ENCODE results near the gene MCF2L. TPM values are rescaled to one million over a fixed set of nuclear protein-coding genes. Genes with fewer than 3 reads are reported as not detected.

The MCF2L gene
- polyA plus RNA-seq, 1 donor (not counting 4 experiments of a cell fraction or from before 2014, with no cell fraction given): 0.14 TPM

- no peak overlapping the region for H2AFZ ChIP-seq (ENCODE audit: control insufficient read depth, low read length)
- no peak overlapping the region for H3K4me2 ChIP-seq (ENCODE audit: control insufficient read depth, extremely low read depth, insufficient read depth, low read depth, low read length)
- no peak overlapping the region for H3K9ac ChIP-seq (ENCODE audit: control insufficient read depth, extremely low read depth, insufficient read depth, low read length)
- no peaks in the 10 kb centered on the region for H3K36me3 ChIP-seq (ENCODE audit: control insufficient read depth in 2 of 2, extremely low read depth in 1 of 2, insufficient read depth in 2 of 2, low read length in 2 of 2)
- H3K27ac ChIP-seq (ENCODE audit: control insufficient read depth, insufficient read depth, low read length): no peak overlapping the region
- no peak for DNase-seq (ENCODE audit: low read depth, low spot score)
- TF ChIP-seq CTCF (optimal IDR thresholded peaks at IDR 0.05 in 1 of 3, IDR thresholded peaks at IDR 0.05 in 1 of 3, conservative IDR thresholded peaks at IDR 0.05 in 1 of 3; ENCODE audit: extremely low read depth in 1 of 3, insufficient read depth in 2 of 3, low read length in 3 of 3): no peak
- no peak for TF ChIP-seq EZH2 (IDR thresholded peaks at IDR 0.05; ENCODE audit: low read length)
- H3K9me3 ChIP-seq (ENCODE audit: control insufficient read depth, low read depth, low read length): no peaks in the 10 kb centered on the region
- no peaks in the 10 kb centered on the region for H4K20me1 ChIP-seq (ENCODE audit: control insufficient read depth, extremely low read depth, insufficient read depth, low read length)
- no peaks in the 10 kb centered on the region for H3K27me3 ChIP-seq (ENCODE audit: control insufficient read depth, extremely low read depth, insufficient read depth, low read length)
- no peaks in the 10 kb centered on the region for H3K9me1 ChIP-seq (ENCODE audit: control insufficient read depth, extremely low read depth, insufficient read depth, low read length)
- dilution Hi-C loops (cut with MboI; ENCODE audit: extremely low pct_ligation_motif_present, low sequenced_read_pairs): no loop called here
- H3K79me2 ChIP-seq (ENCODE audit: control insufficient read depth, insufficient read depth, low read length): no peaks in the 10 kb centered on the region
- FAIRE-seq: no peak
- no peak overlapping the region for H3K4me3 ChIP-seq (ENCODE audit: control insufficient read depth in 2 of 3, extremely low read depth in 1 of 3, insufficient read depth in 2 of 3, low read depth in 1 of 3, low read length in 3 of 3)
- no peaks in the 10 kb centered on the region for H3K4me1 ChIP-seq (ENCODE audit: control insufficient read depth, extremely low read depth, insufficient read depth, low read length)
These were observed 127.2 kb downstream of the MCF2L start for GRCh38 chr13:113096052-113096744.

GRCh38 chr13:113096745-113097305 is 127.8 kb downstream of the MCF2L start:
- Histone ChIP-seq H3K9me3 (ENCODE audit: control insufficient read depth, low read depth, low read length) (no peaks in the 10 kb centered on the region), H4K20me1 (ENCODE audit: control insufficient read depth, extremely low read depth, insufficient read depth, low read length) (no peaks in the 10 kb centered on the region), H3K4me1 (ENCODE audit: control insufficient read depth, extremely low read depth, insufficient read depth, low read length) (no peaks in the 10 kb centered on the region), H2AFZ (ENCODE audit: control insufficient read depth, low read length) (no peak overlapping the region), H3K4me3 (ENCODE audit: control insufficient read depth in 2 of 3, extremely low read depth in 1 of 3, insufficient read depth in 2 of 3, low read depth in 1 of 3, low read length in 3 of 3) (no peak overlapping the region), H3K27ac (ENCODE audit: control insufficient read depth, insufficient read depth, low read length) (no peak overlapping the region), H3K9me1 (ENCODE audit: control insufficient read depth, extremely low read depth, insufficient read depth, low read length) (no peaks in the 10 kb centered on the region), H3K36me3 (ENCODE audit: control insufficient read depth in 2 of 2, extremely low read depth in 1 of 2, insufficient read depth in 2 of 2, low read length in 2 of 2) (no peaks in the 10 kb centered on the region), H3K27me3 (ENCODE audit: control insufficient read depth, extremely low read depth, insufficient read depth, low read length) (no peaks in the 10 kb centered on the region), H3K9ac (ENCODE audit: control insufficient read depth, extremely low read depth, insufficient read depth, low read length) (no peak overlapping the region), H3K4me2 (ENCODE audit: control insufficient read depth, extremely low read depth, insufficient read depth, low read depth, low read length) (no peak overlapping the region), H3K79me2 (ENCODE audit: control insufficient read depth, insufficient read depth, low read length) (no peaks in the 10 kb centered on the region)
- DNase-seq (ENCODE audit: low read depth, low spot score) (no peak), FAIRE-seq (no peak)
- dilution Hi-C loops (cut with MboI; ENCODE audit: extremely low pct_ligation_motif_present, low sequenced_read_pairs): no loop called here
- no peak for TF ChIP-seq CTCF (optimal IDR thresholded peaks at IDR 0.05 in 1 of 3, IDR thresholded peaks at IDR 0.05 in 1 of 3, conservative IDR thresholded peaks at IDR 0.05 in 1 of 3; ENCODE audit: extremely low read depth in 1 of 3, insufficient read depth in 2 of 3, low read length in 3 of 3)
- no peak for TF ChIP-seq EZH2 (IDR thresholded peaks at IDR 0.05; ENCODE audit: low read length)

All from keratinocyte (primary cell).